Testis (tissue), 2 donors: ENCODE results near the gene RHOH.

Source experiments
- POLR2A ChIP-seq: fragments of 450-650 bp; IDR thresholded peaks from one replicate; pipeline ENCODE4 v1.6.1; 2017; ENCODE audit warnings: antibody characterized with exemption, mild to moderate bottlenecking, moderate library complexity
- TF ChIP-seq, protein P1 (sequence below), 3 experiments: fragments of 450-650 bp in 2 of 3; fragments of 200-600 bp in 1 of 3; sonication (generic) in 1 of 3; IDR thresholded peaks; one replicate each; pipeline ENCODE4 v1.5.1; 2016 to 2019; ENCODE audit warnings: antibody characterized with exemption in 3 of 3, mild to moderate bottlenecking in 2 of 3, moderate library complexity in 1 of 3

DNA sequence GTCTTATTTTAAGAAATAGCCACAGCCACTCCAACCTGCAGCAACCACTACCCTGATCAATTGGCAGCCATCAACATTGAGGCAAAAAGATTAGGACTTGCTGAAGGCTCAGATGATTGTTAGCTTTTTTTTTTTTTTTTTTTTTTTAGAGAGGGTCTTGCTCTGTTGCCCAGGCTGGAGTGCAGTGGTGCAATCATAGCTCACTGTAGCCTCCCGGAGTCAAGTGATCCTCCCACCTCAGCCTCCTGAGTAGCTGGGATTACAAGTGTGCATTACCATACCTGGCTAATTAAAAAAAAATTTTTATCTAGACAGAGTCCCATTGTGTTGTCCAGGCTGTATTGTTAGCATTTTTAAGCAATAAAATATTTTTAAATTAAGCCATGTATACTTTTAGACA lies 26.5 kb downstream of the RHOH start:
- TF ChIP-seq POLR2A = no peak
- TF ChIP-seq, protein P1, sequence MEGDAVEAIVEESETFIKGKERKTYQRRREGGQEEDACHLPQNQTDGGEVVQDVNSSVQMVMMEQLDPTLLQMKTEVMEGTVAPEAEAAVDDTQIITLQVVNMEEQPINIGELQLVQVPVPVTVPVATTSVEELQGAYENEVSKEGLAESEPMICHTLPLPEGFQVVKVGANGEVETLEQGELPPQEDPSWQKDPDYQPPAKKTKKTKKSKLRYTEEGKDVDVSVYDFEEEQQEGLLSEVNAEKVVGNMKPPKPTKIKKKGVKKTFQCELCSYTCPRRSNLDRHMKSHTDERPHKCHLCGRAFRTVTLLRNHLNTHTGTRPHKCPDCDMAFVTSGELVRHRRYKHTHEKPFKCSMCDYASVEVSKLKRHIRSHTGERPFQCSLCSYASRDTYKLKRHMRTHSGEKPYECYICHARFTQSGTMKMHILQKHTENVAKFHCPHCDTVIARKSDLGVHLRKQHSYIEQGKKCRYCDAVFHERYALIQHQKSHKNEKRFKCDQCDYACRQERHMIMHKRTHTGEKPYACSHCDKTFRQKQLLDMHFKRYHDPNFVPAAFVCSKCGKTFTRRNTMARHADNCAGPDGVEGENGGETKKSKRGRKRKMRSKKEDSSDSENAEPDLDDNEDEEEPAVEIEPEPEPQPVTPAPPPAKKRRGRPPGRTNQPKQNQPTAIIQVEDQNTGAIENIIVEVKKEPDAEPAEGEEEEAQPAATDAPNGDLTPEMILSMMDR (IDR thresholded peaks at IDR 0.05) = no peak
